HG03039 (cell line): ENCODE data around the gene EEF1B2.
"Not testable (repeated sequence)": the region's sequence is repeated elsewhere in the genome, so short reads cannot be mapped to it uniquely, and the experiment has no call there.

Experiments used
- ATAC-seq: cut with Tn5 transposase; IDR thresholded peaks from one replicate; pipeline ENCODE4 v1.9.1; 2021; ENCODE audit warnings: mild to moderate bottlenecking, moderate library complexity; ENCODE audit not compliant: unreplicated experiment

The EEF1B2 gene

DNA sequence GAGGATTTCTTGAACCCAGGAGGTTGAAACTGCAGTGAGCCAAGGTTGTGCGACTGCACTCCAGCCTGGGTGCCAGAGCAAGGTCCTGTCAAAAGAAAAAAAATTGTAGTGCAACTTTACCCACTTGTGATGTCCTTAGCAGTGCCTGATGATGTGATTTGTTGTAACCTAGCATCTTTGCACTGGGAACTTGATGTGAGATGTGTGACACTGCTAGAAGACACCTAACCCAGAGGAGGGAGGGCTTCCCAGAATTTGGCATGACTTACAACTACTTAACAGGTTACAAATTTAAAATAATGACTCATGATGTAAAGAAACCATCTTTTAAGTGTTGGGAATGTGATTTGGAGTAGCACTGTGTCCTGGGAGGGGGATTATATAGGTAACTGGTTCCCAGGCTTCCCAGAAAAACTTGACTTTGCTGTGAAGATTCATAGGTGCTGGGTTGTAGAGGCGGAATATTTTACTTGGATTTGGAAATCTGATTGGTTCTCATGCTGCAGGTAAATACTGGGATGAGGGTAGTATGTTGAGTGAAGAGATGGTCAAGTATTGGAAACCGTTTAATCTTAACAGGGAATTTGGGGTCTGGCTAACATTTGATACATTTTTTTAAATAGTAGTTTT, 3.7 kb downstream of the EEF1B2 start:
- no peak for ATAC-seq

GRCh38 chr2:206164261-206164862, 4.7 kb downstream of the EEF1B2 start:
- ATAC-seq = no peak

GRCh38 chr2:206168230-206168629, 8.5 kb downstream of the EEF1B2 start:
- not testable (repeated sequence) for ATAC-seq

GRCh38 chr2:206171624-206172397, 12.1 kb downstream of the EEF1B2 start:
- not testable (repeated sequence) for ATAC-seq

DNA sequence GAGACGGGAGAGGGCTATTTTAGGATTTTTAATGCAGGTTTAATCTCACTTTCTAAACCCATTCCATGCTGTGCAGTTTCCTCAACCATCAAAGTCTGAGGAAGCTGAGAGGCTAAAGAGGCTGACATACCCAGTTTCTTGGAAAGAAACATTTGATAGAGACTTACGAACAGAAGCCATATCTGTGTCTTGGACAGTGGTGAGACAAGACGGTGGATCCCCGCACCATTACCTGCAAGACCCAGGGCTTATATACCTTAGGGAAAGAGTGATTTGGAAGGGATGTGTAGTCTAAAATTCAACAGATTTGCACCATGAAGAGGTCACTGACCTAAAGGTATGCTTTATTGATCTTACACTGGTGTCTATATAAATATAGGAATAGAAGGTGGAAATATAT, 13.5 kb downstream of the EEF1B2 start:
- no peak for ATAC-seq

GRCh38 chr2:206176121-206176520, 16.4 kb downstream of the EEF1B2 start:
- no peak for ATAC-seq

GRCh38 chr2:206176901-206177300, 17.2 kb downstream of the EEF1B2 start:
- no peak for ATAC-seq

- not testable (repeated sequence) for ATAC-seq
Observed at GRCh38 chr2:206181526-206181925, 21.8 kb downstream of the EEF1B2 start.

DNA sequence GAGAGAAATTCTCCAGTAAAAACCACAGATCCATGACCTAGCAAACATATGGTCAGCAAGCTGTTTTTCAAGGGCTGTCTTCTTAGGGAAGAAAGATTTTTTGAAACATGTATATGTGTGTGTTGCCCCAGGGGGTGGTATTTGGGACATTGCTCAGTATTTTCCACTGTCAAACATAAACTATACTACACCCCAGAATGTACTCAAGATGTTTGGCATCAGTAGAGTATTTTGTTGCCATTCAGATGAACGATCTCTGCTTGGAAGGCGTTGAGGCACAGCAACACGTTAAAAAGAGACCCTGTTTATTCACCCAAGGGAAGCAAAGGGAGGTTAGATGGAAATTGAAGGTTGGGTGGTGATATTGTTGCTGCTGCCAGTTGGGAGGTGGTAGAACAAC, 30.0 kb downstream of the EEF1B2 start:
- ATAC-seq = no peak

DNA sequence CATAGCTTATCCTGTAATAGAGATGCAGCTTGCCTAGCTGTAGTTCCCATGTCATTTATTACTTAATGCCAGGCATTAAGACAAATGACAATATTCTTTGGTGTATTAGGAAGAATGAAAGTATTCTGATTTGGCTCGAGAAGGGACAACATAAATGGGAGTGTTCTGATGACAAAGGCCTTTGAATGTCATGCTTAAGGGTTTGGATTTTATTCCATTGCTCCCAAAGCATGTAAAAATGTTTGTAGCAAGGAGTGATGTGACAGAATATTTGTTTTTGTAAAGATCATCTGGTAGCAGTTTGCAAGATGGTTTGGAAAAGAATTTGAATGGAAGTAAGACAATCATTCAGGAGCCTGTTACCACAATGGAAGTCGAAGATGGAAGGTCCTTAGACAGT, 30.4 kb downstream of the EEF1B2 start:
- ATAC-seq = no peak

- ATAC-seq = no peak
Observed at GRCh38 chr2:206190689-206191088, 31.0 kb downstream of the EEF1B2 start.

- no peak for ATAC-seq
Observed at GRCh38 chr2:206192157-206192556, 32.5 kb downstream of the EEF1B2 start.

- no peak for ATAC-seq
Observed at GRCh38 chr2:206193671-206194357, 34.1 kb downstream of the EEF1B2 start.

- no peak for ATAC-seq
Observed at GRCh38 chr2:206198677-206199076, 39.0 kb downstream of the EEF1B2 start.

GRCh38 chr2:206201075-206201848, 41.6 kb downstream of the EEF1B2 start:
- no peak for ATAC-seq

DNA sequence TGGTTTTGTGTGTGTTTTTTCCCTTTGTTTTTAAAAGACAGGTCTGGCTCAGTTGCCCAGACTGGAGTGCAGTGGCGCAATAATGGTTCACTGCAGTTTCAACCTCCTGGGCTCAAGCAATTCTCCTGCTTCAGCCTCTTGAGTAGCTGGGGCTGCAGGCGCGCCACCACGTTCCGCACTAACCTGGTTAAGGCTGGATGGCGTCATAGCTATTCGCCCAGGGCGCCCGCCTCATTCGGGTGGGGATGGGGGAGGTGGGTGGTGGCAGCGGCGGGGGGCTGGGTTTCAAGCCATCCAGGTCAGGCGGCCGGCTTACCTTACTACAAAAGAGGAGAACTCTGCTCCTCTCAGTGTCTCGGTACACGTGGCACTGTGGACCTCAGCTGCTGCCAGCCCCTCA, 42.8 kb downstream of the EEF1B2 start:
- no peak for ATAC-seq

- ATAC-seq = no peak
Observed at GRCh38 chr2:206203331-206203730, 43.6 kb downstream of the EEF1B2 start.

- ATAC-seq = no peak
Observed at GRCh38 chr2:206204710-206205109, 45.0 kb downstream of the EEF1B2 start.

DNA sequence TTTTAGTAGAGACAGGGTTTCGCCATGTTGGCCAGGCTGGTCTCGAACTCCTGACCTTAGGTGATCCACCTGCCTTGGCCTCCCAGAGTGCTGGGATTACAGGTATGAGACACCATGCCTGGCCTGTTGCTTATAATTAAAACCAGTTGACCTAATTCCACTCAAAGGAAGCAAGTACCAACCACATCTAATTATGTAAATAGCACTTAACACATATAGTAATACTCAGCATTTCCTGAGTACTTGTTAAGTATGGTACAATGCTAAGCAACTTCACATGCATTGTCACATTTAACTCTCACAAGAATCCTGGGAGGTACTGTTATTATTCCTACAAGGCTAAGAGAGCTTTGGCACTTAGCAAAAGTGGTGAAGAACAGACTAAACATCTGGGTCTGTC, 47.6 kb downstream of the EEF1B2 start:
- not testable (repeated sequence) for ATAC-seq

DNA sequence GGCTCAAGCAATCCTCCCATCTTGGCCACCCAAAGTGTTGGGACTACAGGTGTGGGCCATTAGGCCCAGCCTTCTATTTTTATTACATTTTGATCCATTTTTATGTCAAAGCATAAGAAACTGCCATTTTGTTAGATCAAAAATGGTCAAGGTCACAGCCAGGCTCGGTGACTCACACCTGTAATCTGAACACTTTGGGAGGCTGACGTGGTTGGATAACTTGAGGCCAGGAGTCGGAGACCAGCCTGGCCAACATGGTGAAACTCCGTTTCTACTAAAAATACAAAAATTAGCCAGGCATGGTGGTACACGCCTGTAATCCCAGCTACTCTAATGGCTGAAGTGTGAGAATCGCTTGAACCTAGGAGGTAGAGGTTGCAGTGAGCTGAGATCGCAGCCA, 49.2 kb downstream of the EEF1B2 start:
- ATAC-seq = no peak
